Esophagus muscularis mucosa (tissue), 4 donors: ENCODE measurements around the gene HS6ST2. TPM values are rescaled to one million over a fixed set of nuclear protein-coding genes. Genes with fewer than 3 reads are reported as not detected.

Experiments
- DNase-seq: peaks from one replicate; pipeline ENCODE4 v3.0.0-alpha.2; 2017; ENCODE audit errors: extremely low spot score
- H3K27ac ChIP-seq, 4 donors: fragments of 200-600 bp; sonication (generic); replicated peaks in 1 of 4; 1 replicate in 3 of 4; 2 replicates in 1 of 4; pipeline ENCODE4 v1.5.1; 2016 to 2019; ENCODE audit warnings: mild to moderate bottlenecking in 1 of 4
- H3K27me3 ChIP-seq, 4 donors: fragments of 200-600 bp; sonication (generic); one replicate each; pipeline versions ENCODE4 v1.5.1 to v1.6.0; 2016 to 2019
- H3K36me3 ChIP-seq, 4 donors: fragments of 200-600 bp; sonication (generic); one replicate each; pipeline ENCODE4 v1.5.1; 2016 to 2019
- H3K4me1 ChIP-seq, 4 donors: fragments of 200-600 bp; sonication (generic); one replicate each; pipeline ENCODE4 v1.5.1; 2016 to 2019
- H3K4me3 ChIP-seq, 4 donors: fragments of 200-600 bp; sonication (generic); 1 replicate in 2 of 4; 2 replicates in 2 of 4; pipeline ENCODE4 v1.5.1; 2016 to 2019; ENCODE audit warnings: mild to moderate bottlenecking in 4 of 4, moderate library complexity in 1 of 4
- H3K9me3 ChIP-seq, 4 donors: fragments of 200-600 bp; sonication (generic); 1 replicate in 3 of 4; 2 replicates in 1 of 4; pipeline ENCODE4 v1.5.1; 2016 to 2019
- CTCF ChIP-seq, 3 experiments: fragments of 200-600 bp in 2 of 3; fragments of 450-650 bp in 1 of 3; sonication (generic) in 2 of 3; IDR thresholded peaks; one replicate each; pipeline ENCODE4 v1.5.1; 2017 to 2019; ENCODE audit warnings: antibody characterized with exemption in 3 of 3, mild to moderate bottlenecking in 2 of 3, moderate library complexity in 1 of 3
- EP300 ChIP-seq: sonication (generic); formaldehyde crosslinking; IDR thresholded peaks from one replicate; pipeline ENCODE4 v1.6.1; 2017; ENCODE audit warnings: antibody characterized with exemption
- POLR2A ChIP-seq: fragments of 450-650 bp; IDR thresholded peaks from one replicate; pipeline ENCODE4 v1.6.1; 2017; ENCODE audit warnings: antibody characterized with exemption, moderate library complexity, mild to moderate bottlenecking, low read depth
- POLR2AphosphoS5 ChIP-seq, 2 donors: sonication (generic); formaldehyde crosslinking; IDR thresholded peaks; one replicate each; pipeline ENCODE4 v1.6.1; 2017; ENCODE audit warnings: antibody characterized with exemption in 2 of 2
- WGBS: methylation state at CpG from one replicate; pipeline ENCODE4 v1.1.5; 2018; 5-methylcytosine and 5-hydroxymethylcytosine counted together
- intact Hi-C: fragments of 100-400 bp; cut with DNase I; formaldehyde crosslinking; loops from one replicate; pipeline ENCODE4 v1.15.1; 2023
- total RNA-seq, 4 donors: library from RNA; depleted of rRNA; stranded (reverse); fragments of >200 nt; gene quantifications; one replicate each; pipeline versions ENCODE4 v1.1.0 to v1.2.1, GENCODE V29; 2016

Gene HS6ST2
- total RNA-seq, 4 donors from 2014 or later, result 0.29 to 0.99 TPM; not detected in 2

GRCh38 chrX:132623942-132624341 is 334.5 kb downstream of the HS6ST2 start:
- 58% methylated on average over 3 of the region's 3 CpGs for WGBS
- intact Hi-C loops, result no loop called here

GRCh38 chrX:132623300-132623699 is 335.1 kb downstream of the HS6ST2 start:
- no peak for DNase-seq
- intact Hi-C loops, result no loop called here
- no peaks in the 10 kb centered on the region for H3K4me1 ChIP-seq
- H3K36me3 ChIP-seq, result no peaks in the 10 kb centered on the region
- H3K9me3 ChIP-seq, result no peaks in the 10 kb centered on the region
- H3K27me3 ChIP-seq, result no peaks in the 10 kb centered on the region
- TF ChIP-seq POLR2A (no peak), POLR2AphosphoS5 (IDR thresholded peaks at IDR 0.05) (no peak), EP300 (no peak), CTCF (IDR thresholded peaks at IDR 0.05) (no peak)
- no peak overlapping the region for H3K4me3 ChIP-seq
- no peak overlapping the region for H3K27ac ChIP-seq
- WGBS, result 74% methylated on average over 2 of the region's 2 CpGs

More at GRCh38 chrX:132623942-132624341, 334.5 kb downstream of the HS6ST2 start:
- Histone ChIP-seq H3K9me3 (no peaks in the 10 kb centered on the region), H3K27me3 (no peaks in the 10 kb centered on the region), H3K4me1 (no peaks in the 10 kb centered on the region), H3K36me3 (no peaks in the 10 kb centered on the region), H3K4me3 (no peak overlapping the region), H3K27ac (no peak overlapping the region)
- DNase-seq, result no peak
- TF ChIP-seq CTCF (IDR thresholded peaks at IDR 0.05) (no peak), POLR2A (no peak), POLR2AphosphoS5 (IDR thresholded peaks at IDR 0.05) (no peak), EP300 (no peak)

- no peak for TF ChIP-seq EP300
- no peak for TF ChIP-seq CTCF (IDR thresholded peaks at IDR 0.05)
- TF ChIP-seq POLR2A, result no peak
- no peak for TF ChIP-seq POLR2AphosphoS5 (IDR thresholded peaks at IDR 0.05)
- intact Hi-C loops, result no loop called here
- Histone ChIP-seq H3K27me3 (no peaks in the 10 kb centered on the region), H3K4me3 (no peak overlapping the region), H3K9me3 (no peaks in the 10 kb centered on the region), H3K4me1 (no peaks in the 10 kb centered on the region), H3K36me3 (no peaks in the 10 kb centered on the region), H3K27ac (no peak overlapping the region)
- no peak for DNase-seq
- 73% methylated on average over 4 of the region's 4 CpGs for WGBS
These were observed 336.3 kb downstream of the HS6ST2 start for GRCh38 chrX:132622130-132622529.

- Histone ChIP-seq H3K9me3 (no peaks in the 10 kb centered on the region), H3K27ac (no peak overlapping the region), H3K36me3 (no peaks in the 10 kb centered on the region), H3K4me3 (no peak overlapping the region), H3K4me1 (no peaks in the 10 kb centered on the region), H3K27me3 (no peaks in the 10 kb centered on the region)
- 66% methylated on average over 3 of the region's 3 CpGs for WGBS
- intact Hi-C loops, result loop anchor here (5.0 kb wide), 1 partner anchor 327 kb away; no protein-coding TSS in a partner anchor
- no peak for DNase-seq
- TF ChIP-seq CTCF (IDR thresholded peaks at IDR 0.05) (no peak), EP300 (no peak), POLR2A (no peak), POLR2AphosphoS5 (IDR thresholded peaks at IDR 0.05) (no peak)
These were observed 339.6 kb downstream of the HS6ST2 start for GRCh38 chrX:132618810-132619209.
